Measurements from ENCODE around the gene PARVA. TPM values are rescaled to one million over a fixed set of nuclear protein-coding genes. Genes with fewer than 3 reads are reported as not detected.

Gene PARVA
- polyA plus RNA-seq, 3 donors: not detected

DNA sequence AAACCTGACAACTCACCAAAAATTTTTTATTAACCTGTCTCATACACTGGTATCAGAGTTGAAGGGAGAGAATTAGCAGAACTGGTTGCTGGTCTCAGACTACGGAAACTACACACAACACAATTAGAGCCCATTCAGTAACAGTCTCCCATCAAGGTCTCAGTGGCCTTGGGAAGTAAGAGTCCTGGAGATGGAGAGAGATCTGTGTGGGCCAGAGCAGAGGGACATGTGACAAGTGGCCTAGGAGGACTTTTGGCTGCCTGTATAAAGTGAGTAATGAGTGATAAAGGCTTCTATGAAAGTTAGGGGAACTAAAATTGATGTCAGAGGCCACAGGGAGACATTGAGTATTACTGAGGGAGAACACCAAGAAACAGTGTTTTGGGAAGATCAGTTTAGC lies 58.9 kb downstream of the PARVA start:
- Histone ChIP-seq H3K4me3 (replicated peaks in 1 of 3; ENCODE audit: low read depth in 2 of 3, low read length in 3 of 3) (no peak overlapping the region), H3K27me3 (ENCODE audit: control insufficient read depth in 2 of 2, insufficient read depth in 2 of 2, low read length in 2 of 2) (no peaks in the 10 kb centered on the region), H3K36me3 (replicated peaks in 1 of 2; ENCODE audit: control insufficient read depth in 1 of 2, insufficient read depth in 2 of 2, low read length in 2 of 2) (no peaks in the 10 kb centered on the region), H3K4me1 (ENCODE audit: control insufficient read depth in 1 of 2, insufficient read depth in 2 of 2, low read length in 2 of 2) (no peaks in the 10 kb centered on the region), H3K9me3 (replicated peaks in 1 of 2; ENCODE audit: control insufficient read depth in 1 of 2, insufficient read depth in 1 of 2, low read length in 2 of 2) (no peaks in the 10 kb centered on the region), H3K27ac (ENCODE audit: low read depth in 1 of 2, low read length in 2 of 2) (no peak overlapping the region), H2AFZ (ENCODE audit: insufficient read depth, low read depth, low read length, poor library complexity, severe bottlenecking) (no peak overlapping the region), H3K79me2 (ENCODE audit: insufficient read depth, low read length) (no peaks in the 10 kb centered on the region), H4K20me1 (ENCODE audit: insufficient read depth, low read length) (no peaks in the 10 kb centered on the region), H3K9ac (ENCODE audit: insufficient read depth, low read length, poor library complexity, severe bottlenecking) (no peak overlapping the region), H3K4me2 (replicated peaks; ENCODE audit: extremely low read depth, low read length, poor library complexity, severe bottlenecking) (no peak overlapping the region)
- H3K4me1 Mint-ChIP-seq: peaks cover 1% of the 10 kb centered on the region
- no peaks in the 10 kb centered on the region for H3K36me3 Mint-ChIP-seq
- intact Hi-C loops (cut with micrococcal nuclease): no loop called here
- peaks cover 0 to 8% (median 3%) of the 10 kb centered on the region in 3 donors for H3K27me3 Mint-ChIP-seq (ENCODE audit: low read depth in 3 of 3)
- DNase-seq: no peak
- TF ChIP-seq, protein P1, sequence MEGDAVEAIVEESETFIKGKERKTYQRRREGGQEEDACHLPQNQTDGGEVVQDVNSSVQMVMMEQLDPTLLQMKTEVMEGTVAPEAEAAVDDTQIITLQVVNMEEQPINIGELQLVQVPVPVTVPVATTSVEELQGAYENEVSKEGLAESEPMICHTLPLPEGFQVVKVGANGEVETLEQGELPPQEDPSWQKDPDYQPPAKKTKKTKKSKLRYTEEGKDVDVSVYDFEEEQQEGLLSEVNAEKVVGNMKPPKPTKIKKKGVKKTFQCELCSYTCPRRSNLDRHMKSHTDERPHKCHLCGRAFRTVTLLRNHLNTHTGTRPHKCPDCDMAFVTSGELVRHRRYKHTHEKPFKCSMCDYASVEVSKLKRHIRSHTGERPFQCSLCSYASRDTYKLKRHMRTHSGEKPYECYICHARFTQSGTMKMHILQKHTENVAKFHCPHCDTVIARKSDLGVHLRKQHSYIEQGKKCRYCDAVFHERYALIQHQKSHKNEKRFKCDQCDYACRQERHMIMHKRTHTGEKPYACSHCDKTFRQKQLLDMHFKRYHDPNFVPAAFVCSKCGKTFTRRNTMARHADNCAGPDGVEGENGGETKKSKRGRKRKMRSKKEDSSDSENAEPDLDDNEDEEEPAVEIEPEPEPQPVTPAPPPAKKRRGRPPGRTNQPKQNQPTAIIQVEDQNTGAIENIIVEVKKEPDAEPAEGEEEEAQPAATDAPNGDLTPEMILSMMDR (IDR thresholded peaks at IDR 0.05): no peak
- H3K4me3 Mint-ChIP-seq: no peak overlapping the region
- H3K27ac Mint-ChIP-seq: no peak overlapping the region
- WGBS (ENCODE audit: insufficient coverage): no CpG with 5 or more reads among the region's 1 CpG
- H3K9me3 Mint-ChIP-seq: peaks cover 0 to 18% (median 3%) of the 10 kb centered on the region in 7 donors

DNA sequence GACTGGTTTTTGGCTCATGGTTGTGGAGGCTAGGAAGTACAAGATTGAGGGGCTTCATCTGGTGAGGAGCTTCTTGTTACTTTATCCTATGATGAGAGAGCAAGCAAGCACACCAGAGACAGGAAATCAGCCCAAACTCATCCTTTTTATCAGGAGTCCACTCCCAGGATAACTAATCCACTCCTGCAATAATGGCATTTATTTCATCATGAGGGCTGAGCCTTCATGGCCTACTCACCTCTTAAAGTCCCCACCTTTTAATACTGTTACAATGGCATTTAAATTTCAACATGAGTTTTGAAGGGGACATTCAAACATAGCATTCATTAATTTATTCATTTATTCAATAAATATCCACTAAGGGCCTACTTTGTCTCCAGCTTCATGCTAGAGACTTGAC lies 60.9 kb downstream of the PARVA start:
- TF ChIP-seq, protein P1 (IDR thresholded peaks at IDR 0.05): no peak
- Mint-ChIP-seq H3K27ac (no peak overlapping the region), H3K27me3 (ENCODE audit: low read depth in 3 of 3) (peaks cover 3 to 8% (median 3%) of the 10 kb centered on the region in 3 donors), H3K4me3 (no peak overlapping the region), H3K36me3 (no peaks in the 10 kb centered on the region), H3K4me1 (peaks cover 1% of the 10 kb centered on the region), H3K9me3 (peaks cover 0 to 23% (median 4%) of the 10 kb centered on the region in 7 donors)
- H3K4me1 ChIP-seq (ENCODE audit: control insufficient read depth in 1 of 2, insufficient read depth in 2 of 2, low read length in 2 of 2): no peaks in the 10 kb centered on the region
- no peaks in the 10 kb centered on the region for H4K20me1 ChIP-seq (ENCODE audit: insufficient read depth, low read length)
- no peaks in the 10 kb centered on the region for H3K27me3 ChIP-seq (ENCODE audit: control insufficient read depth in 2 of 2, insufficient read depth in 2 of 2, low read length in 2 of 2)
- no peak overlapping the region for H3K4me2 ChIP-seq (replicated peaks; ENCODE audit: extremely low read depth, low read length, poor library complexity, severe bottlenecking)
- H3K9me3 ChIP-seq (replicated peaks in 1 of 2; ENCODE audit: control insufficient read depth in 1 of 2, insufficient read depth in 1 of 2, low read length in 2 of 2): no peaks in the 10 kb centered on the region
- no peak overlapping the region for H3K9ac ChIP-seq (ENCODE audit: insufficient read depth, low read length, poor library complexity, severe bottlenecking)
- no peak overlapping the region for H2AFZ ChIP-seq (ENCODE audit: insufficient read depth, low read depth, low read length, poor library complexity, severe bottlenecking)
- H3K4me3 ChIP-seq (replicated peaks in 1 of 3; ENCODE audit: low read depth in 2 of 3, low read length in 3 of 3): no peak overlapping the region
- no peak overlapping the region for H3K27ac ChIP-seq (ENCODE audit: low read depth in 1 of 2, low read length in 2 of 2)
- H3K36me3 ChIP-seq (replicated peaks in 1 of 2; ENCODE audit: control insufficient read depth in 1 of 2, insufficient read depth in 2 of 2, low read length in 2 of 2): no peaks in the 10 kb centered on the region
- intact Hi-C loops (cut with micrococcal nuclease): no loop called here
- no peaks in the 10 kb centered on the region for H3K79me2 ChIP-seq (ENCODE audit: insufficient read depth, low read length)
- no peak for DNase-seq
